Neural cell (in vitro differentiated cells): ENCODE results near the gene DIABLO.

Source experiments
- CTCF ChIP-seq: fragments of 450-650 bp; IDR thresholded peaks from 2 replicates; pipeline ENCODE4 v1.5.1; 2014; ENCODE audit warnings: antibody characterized with exemption, mild to moderate bottlenecking, moderate library complexity; ENCODE audit not compliant: poor library complexity, severe bottlenecking
- EP300 ChIP-seq: fragments of 450-650 bp; conservative IDR thresholded peaks from 2 replicates; pipeline ENCODE4 v1.6.1; 2014; ENCODE audit warnings: antibody characterized with exemption, mild to moderate bottlenecking, moderate library complexity; ENCODE audit not compliant: poor library complexity, severe bottlenecking
- TAF1 ChIP-seq: IDR thresholded peaks from 2 replicates; pipeline ENCODE4 v1.6.1; 2012; ENCODE audit warnings: low read depth
- TF ChIP-seq, protein P1 (sequence below): IDR thresholded peaks from 2 replicates; pipeline ENCODE4 v1.6.1; 2012; ENCODE audit warnings: borderline replicate concordance

- TF ChIP-seq CTCF (no peak), EP300 (no peak), TAF1 (no peak)
- TF ChIP-seq, protein P1, sequence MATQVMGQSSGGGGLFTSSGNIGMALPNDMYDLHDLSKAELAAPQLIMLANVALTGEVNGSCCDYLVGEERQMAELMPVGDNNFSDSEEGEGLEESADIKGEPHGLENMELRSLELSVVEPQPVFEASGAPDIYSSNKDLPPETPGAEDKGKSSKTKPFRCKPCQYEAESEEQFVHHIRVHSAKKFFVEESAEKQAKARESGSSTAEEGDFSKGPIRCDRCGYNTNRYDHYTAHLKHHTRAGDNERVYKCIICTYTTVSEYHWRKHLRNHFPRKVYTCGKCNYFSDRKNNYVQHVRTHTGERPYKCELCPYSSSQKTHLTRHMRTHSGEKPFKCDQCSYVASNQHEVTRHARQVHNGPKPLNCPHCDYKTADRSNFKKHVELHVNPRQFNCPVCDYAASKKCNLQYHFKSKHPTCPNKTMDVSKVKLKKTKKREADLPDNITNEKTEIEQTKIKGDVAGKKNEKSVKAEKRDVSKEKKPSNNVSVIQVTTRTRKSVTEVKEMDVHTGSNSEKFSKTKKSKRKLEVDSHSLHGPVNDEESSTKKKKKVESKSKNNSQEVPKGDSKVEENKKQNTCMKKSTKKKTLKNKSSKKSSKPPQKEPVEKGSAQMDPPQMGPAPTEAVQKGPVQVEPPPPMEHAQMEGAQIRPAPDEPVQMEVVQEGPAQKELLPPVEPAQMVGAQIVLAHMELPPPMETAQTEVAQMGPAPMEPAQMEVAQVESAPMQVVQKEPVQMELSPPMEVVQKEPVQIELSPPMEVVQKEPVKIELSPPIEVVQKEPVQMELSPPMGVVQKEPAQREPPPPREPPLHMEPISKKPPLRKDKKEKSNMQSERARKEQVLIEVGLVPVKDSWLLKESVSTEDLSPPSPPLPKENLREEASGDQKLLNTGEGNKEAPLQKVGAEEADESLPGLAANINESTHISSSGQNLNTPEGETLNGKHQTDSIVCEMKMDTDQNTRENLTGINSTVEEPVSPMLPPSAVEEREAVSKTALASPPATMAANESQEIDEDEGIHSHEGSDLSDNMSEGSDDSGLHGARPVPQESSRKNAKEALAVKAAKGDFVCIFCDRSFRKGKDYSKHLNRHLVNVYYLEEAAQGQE: no peak
Measured at GRCh38 chr12:122265886-122266229, 40.0 kb upstream of the DIABLO start.
